RWPE1 (cell line): ENCODE data around the gene TBC1D5.
"Not testable (repeated sequence)": the region's sequence is repeated elsewhere in the genome, so short reads cannot be mapped to it uniquely, and the experiment has no call there.

Experiments used
- CTCF ChIA-PET: fragments of 350-600 bp; sonication (Branson Sonifier 250); formaldehyde crosslinking; extraction: SDS; loops from one replicate; lab custom pipeline; 2021; lab: Yijun Ruan, JAX
- POLR2A ChIA-PET: fragments of 400-600 bp; formaldehyde crosslinking; extraction: SDS; loops from one replicate; lab custom pipeline; 2020; ENCODE audit warnings: antibody characterized with exemption; ENCODE audit not compliant: low non-redundant PET; lab: Yijun Ruan, JAX
- DNase-seq: peaks from one replicate; pipeline ENCODE4 v3.0.0; 2012; ENCODE audit warnings: low spot score
- H3K27ac ChIP-seq: fragments of 450-650 bp; 2 replicates; pipeline ENCODE4 v1.5.1; 2017
- CTCF ChIP-seq: fragments of 450-650 bp; conservative IDR thresholded peaks from 2 replicates; pipeline ENCODE4 v1.5.1; 2017; ENCODE audit warnings: low read depth, mild to moderate bottlenecking

TBC1D5 gene

GRCh38 chr3:17672506-17672905 is 69.9 kb downstream of the TBC1D5 start:
- ChIA-PET POLR2A (no interaction called here), CTCF (no interaction called here)
- TF ChIP-seq CTCF = no peak
- H3K27ac ChIP-seq = no peak overlapping the region
- no peak for DNase-seq

GRCh38 chr3:17670749-17671148 is 71.7 kb downstream of the TBC1D5 start:
- no peak for DNase-seq
- POLR2A ChIA-PET = no interaction called here
- CTCF ChIA-PET = no interaction called here
- no peak for TF ChIP-seq CTCF
- H3K27ac ChIP-seq = no peak overlapping the region

- ChIA-PET CTCF (interaction anchor here (0.5 kb wide), 1 partner anchor 336 kb away, joined by 5 read pairs; no protein-coding TSS in a partner anchor), POLR2A (no interaction called here)
- TF ChIP-seq CTCF = no peak
- DNase-seq = no peak
- H3K27ac ChIP-seq = no peak overlapping the region
Observed at GRCh38 chr3:17664923-17665322, 77.5 kb downstream of the TBC1D5 start.

- H3K27ac ChIP-seq = no peak overlapping the region
- TF ChIP-seq CTCF = no peak
- ChIA-PET CTCF (no interaction called here), POLR2A (no interaction called here)
- DNase-seq = no peak
Observed at GRCh38 chr3:17656264-17656663, 86.2 kb downstream of the TBC1D5 start.

GRCh38 chr3:17655743-17656142 is 86.7 kb downstream of the TBC1D5 start:
- no peak for DNase-seq
- CTCF ChIA-PET = no interaction called here
- no peak for TF ChIP-seq CTCF
- no peak overlapping the region for H3K27ac ChIP-seq
- POLR2A ChIA-PET = no interaction called here

GRCh38 chr3:17649748-17650147 is 92.7 kb downstream of the TBC1D5 start:
- CTCF ChIA-PET, POLR2A ChIA-PET, H3K27ac ChIP-seq, DNase-seq: not testable (repeated sequence)

- H3K27ac ChIP-seq, POLR2A ChIA-PET, CTCF ChIA-PET, DNase-seq: not testable (repeated sequence)
Observed at GRCh38 chr3:17648630-17649355, 93.6 kb downstream of the TBC1D5 start.
